ENCODE measurements around the gene AFF3. TPM values are rescaled to one million over a fixed set of nuclear protein-coding genes. Genes with fewer than 3 reads are reported as not detected.

The AFF3 gene, protein sequence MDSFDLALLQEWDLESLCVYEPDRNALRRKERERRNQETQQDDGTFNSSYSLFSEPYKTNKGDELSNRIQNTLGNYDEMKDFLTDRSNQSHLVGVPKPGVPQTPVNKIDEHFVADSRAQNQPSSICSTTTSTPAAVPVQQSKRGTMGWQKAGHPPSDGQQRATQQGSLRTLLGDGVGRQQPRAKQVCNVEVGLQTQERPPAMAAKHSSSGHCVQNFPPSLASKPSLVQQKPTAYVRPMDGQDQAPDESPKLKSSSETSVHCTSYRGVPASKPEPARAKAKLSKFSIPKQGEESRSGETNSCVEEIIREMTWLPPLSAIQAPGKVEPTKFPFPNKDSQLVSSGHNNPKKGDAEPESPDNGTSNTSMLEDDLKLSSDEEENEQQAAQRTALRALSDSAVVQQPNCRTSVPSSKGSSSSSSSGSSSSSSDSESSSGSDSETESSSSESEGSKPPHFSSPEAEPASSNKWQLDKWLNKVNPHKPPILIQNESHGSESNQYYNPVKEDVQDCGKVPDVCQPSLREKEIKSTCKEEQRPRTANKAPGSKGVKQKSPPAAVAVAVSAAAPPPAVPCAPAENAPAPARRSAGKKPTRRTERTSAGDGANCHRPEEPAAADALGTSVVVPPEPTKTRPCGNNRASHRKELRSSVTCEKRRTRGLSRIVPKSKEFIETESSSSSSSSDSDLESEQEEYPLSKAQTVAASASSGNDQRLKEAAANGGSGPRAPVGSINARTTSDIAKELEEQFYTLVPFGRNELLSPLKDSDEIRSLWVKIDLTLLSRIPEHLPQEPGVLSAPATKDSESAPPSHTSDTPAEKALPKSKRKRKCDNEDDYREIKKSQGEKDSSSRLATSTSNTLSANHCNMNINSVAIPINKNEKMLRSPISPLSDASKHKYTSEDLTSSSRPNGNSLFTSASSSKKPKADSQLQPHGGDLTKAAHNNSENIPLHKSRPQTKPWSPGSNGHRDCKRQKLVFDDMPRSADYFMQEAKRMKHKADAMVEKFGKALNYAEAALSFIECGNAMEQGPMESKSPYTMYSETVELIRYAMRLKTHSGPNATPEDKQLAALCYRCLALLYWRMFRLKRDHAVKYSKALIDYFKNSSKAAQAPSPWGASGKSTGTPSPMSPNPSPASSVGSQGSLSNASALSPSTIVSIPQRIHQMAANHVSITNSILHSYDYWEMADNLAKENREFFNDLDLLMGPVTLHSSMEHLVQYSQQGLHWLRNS (N-terminal part only)
- total RNA-seq = 5.7 and 5.9 TPM in 2 replicates

DNA sequence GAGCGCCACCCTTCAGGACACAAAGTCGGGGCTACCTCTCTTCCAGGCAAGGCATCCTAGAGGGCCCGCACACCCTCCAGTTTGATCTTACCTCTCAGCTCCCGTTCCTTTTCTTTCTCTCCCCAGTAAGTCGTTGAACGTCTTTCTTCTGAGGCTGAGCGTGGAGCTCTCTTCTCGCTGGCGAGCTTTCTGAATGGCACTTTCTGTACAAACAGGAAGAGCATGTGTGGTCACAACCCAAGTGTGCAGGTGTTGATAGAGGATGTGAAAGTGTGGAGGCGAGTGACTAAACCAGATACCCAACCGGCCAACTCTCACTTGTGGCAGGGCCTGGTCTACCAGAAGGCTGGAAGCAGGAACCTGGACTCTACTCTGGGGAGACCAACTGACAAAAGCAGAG is at the start of gene AFF3:
TSS of gene AFF3 (minus strand) at position 198 of the 400 bp plus-strand sequence. CDS start 38,136 bp downstream, outside the sequence.
- intact Hi-C loops (cut with micrococcal nuclease) = loop anchor here (5.0 kb wide), 2 partner anchors 35 to 150 kb away; no protein-coding TSS in a partner anchor
- Mint-ChIP-seq H3K4me1 (peaks cover 40% of the 10 kb centered on the region), H3K4me3 (peak within 1 kb of the TSS; percentile 88), H3K9me3 (peaks cover 19% of the 10 kb centered on the region), H3K36me3 (ENCODE audit: low read depth) (peaks cover 2% of the 10 kb centered on the region), H3K27me3 (peaks cover 28% of the 10 kb centered on the region), H3K27ac (peak within 1 kb of the TSS; percentile 83)
- DNase-seq = peak; percentile 86

DNA sequence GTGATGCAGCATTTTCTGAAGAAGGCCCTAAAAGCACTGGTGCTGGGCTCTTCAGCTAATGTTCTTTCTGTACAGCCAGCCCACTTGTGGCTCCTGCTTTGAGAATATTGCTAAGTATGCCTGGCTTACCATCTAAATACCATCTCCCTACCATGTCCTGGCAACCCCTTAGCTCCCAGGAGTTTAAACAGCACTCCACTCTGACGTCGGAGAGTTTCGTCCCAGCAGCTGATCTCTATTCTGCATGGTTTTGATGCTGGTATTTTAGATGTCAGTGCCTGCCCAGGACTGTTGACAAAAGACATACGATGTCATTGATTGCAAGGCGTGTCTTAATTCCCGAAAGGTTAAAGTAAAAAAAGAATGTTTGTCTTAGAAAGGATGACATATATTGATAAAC is 47.0 kb upstream of the AFF3 start:
- Mint-ChIP-seq H3K4me1 (no peaks in the 10 kb centered on the region), H3K27ac (no peak overlapping the region), H3K36me3 (ENCODE audit: low read depth) (no peaks in the 10 kb centered on the region), H3K27me3 (peaks cover 5% of the 10 kb centered on the region), H3K9me3 (no peaks in the 10 kb centered on the region), H3K4me3 (no peak overlapping the region)
- intact Hi-C loops (cut with micrococcal nuclease) = no loop called here
- DNase-seq = no peak

DNA sequence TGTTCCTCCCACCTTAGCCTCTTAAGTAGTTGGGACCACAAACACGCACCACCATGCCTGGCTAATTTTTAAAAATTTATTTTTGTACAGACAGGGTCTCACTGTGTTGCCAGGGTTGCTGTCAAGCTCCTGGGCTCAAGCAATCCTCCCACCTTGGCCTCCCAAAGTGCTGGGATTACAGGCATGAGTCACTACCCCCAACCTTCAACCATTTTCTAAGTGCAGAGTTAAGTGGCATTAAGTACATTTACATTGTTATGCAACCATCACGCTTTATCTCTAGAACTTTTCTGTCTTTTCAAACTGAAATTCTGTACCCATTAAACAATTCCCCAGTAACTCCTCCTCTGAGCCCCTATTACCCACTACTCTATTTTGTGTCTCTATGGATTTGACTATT is 45.9 kb upstream of the AFF3 start:
- no peaks in the 10 kb centered on the region for H3K36me3 Mint-ChIP-seq (ENCODE audit: low read depth)
- intact Hi-C loops (cut with micrococcal nuclease) = no loop called here

DNA sequence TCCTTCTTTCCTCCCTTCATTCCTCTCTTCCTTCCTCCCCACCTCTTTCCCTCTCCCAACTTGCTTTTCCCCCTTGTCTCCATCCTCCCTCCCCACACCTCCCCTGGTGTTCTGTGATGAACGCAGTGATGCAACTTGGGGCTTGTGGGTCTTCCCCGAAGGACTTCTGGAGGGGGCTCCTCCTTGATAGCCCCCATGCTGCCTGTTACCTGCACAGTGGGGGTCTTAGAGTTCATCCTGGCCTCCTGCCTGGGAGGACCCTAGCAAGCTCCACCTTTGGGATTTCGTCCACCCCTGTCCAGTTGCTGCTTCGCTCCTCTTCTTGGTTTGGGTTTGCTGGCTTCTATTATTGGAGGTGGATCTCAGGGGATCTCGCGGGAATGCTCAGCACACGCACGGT is 43.7 kb upstream of the AFF3 start:
- Mint-ChIP-seq H3K4me1 (no peaks in the 10 kb centered on the region), H3K27me3 (peaks cover 1% of the 10 kb centered on the region), H3K4me3 (no peak overlapping the region), H3K9me3 (no peaks in the 10 kb centered on the region), H3K27ac (no peak overlapping the region), H3K36me3 (ENCODE audit: low read depth) (no peaks in the 10 kb centered on the region)
- intact Hi-C loops (cut with micrococcal nuclease) = no loop called here
- no peak for DNase-seq

More for the DNA sequence above, 45.9 kb upstream of the AFF3 start:
- Mint-ChIP-seq H3K4me1 (no peaks in the 10 kb centered on the region), H3K9me3 (no peaks in the 10 kb centered on the region), H3K27me3 (peaks cover 4% of the 10 kb centered on the region), H3K4me3 (no peak overlapping the region), H3K27ac (no peak overlapping the region)
- DNase-seq = no peak

DNA sequence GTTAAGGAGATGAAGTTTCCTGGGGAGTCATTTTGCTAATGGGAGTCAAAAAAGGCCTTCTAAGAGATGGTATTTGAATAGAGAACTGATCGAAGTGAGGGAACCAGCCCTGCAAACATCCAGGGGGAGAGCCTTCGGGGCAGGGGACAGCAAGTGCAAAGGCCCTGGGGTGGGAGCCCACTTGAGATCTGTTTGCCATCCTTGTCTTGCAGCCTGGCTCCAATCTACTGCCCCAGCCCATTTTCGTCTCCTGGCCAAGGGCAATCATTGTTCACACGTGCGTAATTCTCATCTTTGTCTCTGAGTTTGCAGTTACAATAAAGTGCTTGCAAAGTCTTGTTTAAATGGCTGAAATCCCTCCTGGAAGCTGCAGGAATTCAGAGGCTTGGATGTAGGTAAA is 43.1 kb upstream of the AFF3 start:
- intact Hi-C loops (cut with micrococcal nuclease) = no loop called here
- no peak overlapping the region for H3K4me3 Mint-ChIP-seq
- H3K27me3 Mint-ChIP-seq = peaks cover 1% of the 10 kb centered on the region
- no peak overlapping the region for H3K27ac Mint-ChIP-seq
- no peaks in the 10 kb centered on the region for H3K9me3 Mint-ChIP-seq
- no peaks in the 10 kb centered on the region for H3K4me1 Mint-ChIP-seq
- no peak for DNase-seq
- H3K36me3 Mint-ChIP-seq (ENCODE audit: low read depth) = no peaks in the 10 kb centered on the region

DNA sequence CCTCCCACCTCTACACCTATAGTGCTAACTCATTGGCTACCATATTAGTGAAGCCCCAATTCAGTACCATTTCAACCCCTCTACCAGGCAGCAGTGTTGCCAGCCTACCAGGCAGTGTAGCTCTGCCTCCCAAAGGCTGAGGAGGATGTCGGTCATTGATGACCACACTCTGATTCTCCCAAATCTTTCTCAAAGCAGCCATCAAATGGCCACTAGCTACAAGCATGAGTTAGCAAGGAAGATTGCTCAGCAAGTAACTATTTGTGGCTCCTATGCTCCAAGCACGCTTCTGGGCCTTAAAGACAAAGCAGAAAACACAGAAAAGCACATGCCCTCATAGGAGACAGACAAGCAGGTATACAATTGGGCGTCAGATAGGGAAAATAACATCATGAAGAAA is 42.7 kb upstream of the AFF3 start:
- intact Hi-C loops (cut with micrococcal nuclease) = no loop called here
- H3K4me3 Mint-ChIP-seq = no peak overlapping the region
- peaks cover 1% of the 10 kb centered on the region for H3K27me3 Mint-ChIP-seq
- no peak for DNase-seq
- no peak overlapping the region for H3K27ac Mint-ChIP-seq
- no peaks in the 10 kb centered on the region for H3K36me3 Mint-ChIP-seq (ENCODE audit: low read depth)
- no peaks in the 10 kb centered on the region for H3K9me3 Mint-ChIP-seq
- no peaks in the 10 kb centered on the region for H3K4me1 Mint-ChIP-seq

DNA sequence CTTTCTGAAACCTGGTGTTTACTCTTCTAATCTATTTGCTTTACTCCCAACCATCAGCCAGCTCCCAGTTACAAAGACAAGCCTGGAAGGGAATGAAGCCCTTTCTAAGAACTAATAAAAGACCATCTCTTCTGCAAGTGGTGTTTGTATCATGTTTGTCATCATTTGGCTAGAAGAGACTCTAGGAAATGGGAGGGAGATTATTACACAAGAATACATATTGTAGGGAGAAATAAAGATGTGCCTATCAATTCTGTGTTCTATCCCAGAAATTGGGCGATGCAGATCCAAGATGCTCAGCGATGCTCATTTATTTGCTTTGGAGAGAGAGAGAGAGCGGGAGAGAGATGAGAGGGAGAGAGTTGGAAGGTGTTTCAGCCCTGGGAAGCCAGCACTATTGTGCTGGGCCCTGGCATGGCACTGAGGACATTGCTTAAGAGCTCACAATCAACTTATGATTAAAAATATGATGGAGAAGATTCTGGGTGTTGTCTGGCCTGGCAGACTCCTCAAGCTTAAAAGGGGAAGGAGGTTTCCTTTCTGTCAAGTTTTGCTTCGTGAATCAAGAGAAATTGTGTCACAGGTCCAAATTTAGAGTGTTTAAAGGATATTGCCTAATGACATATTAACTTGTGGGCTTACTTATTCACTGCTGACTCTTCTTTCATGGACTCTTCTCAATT is 41.8 kb upstream of the AFF3 start:
- DNase-seq = no peak
- Mint-ChIP-seq H3K4me1 (no peaks in the 10 kb centered on the region), H3K27me3 (peaks cover 1% of the 10 kb centered on the region), H3K9me3 (no peaks in the 10 kb centered on the region), H3K36me3 (ENCODE audit: low read depth) (no peaks in the 10 kb centered on the region), H3K4me3 (no peak overlapping the region), H3K27ac (no peak overlapping the region)
- intact Hi-C loops (cut with micrococcal nuclease) = no loop called here

DNA sequence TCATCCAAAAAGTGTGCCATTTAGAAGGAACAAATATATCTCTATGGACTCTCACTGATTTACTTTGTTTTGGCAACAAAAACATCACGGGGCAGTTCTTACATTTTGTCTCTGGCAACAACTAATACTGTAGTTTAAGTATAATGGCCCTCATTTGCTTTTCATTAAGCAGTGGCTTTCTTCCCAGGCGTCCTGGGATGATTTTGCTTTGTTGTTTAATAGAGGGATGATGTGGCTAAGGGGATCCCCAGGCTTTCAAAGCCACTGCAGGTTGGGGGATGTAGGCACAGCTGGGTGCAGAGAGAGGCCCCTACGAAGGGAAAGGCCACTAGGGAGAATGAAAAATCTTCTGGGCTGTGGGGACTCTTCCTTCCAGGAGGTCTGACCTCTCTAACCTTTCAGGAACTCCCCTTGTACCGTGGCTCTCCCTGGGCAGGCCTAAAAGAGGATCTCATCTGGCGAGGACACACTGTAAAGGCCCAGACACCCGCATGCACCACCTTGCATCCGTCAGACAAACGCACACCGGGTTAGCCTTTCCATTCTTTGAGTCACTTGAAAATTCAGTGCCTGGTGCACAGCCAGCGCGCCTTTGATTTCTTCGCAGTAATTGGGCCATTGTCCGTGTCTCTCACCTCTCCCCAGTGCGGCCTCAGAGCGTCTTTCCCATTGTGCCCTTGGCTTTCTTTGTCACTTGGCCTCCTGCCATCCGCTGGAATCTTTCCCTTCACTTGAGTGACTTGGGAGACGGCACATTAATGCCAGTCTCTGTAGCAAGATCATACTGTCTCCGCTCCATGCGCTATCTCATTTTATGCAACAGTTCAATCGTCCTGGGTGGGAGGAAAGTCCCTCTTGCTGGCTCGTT is 40.3 kb upstream of the AFF3 start:
- H3K36me3 Mint-ChIP-seq (ENCODE audit: low read depth) = no peaks in the 10 kb centered on the region
- intact Hi-C loops (cut with micrococcal nuclease) = no loop called here
- DNase-seq = no peak
- H3K4me3 Mint-ChIP-seq = no peak overlapping the region
- H3K9me3 Mint-ChIP-seq = no peaks in the 10 kb centered on the region
- H3K27ac Mint-ChIP-seq = no peak overlapping the region
- peaks cover 1% of the 10 kb centered on the region for H3K27me3 Mint-ChIP-seq
- no peaks in the 10 kb centered on the region for H3K4me1 Mint-ChIP-seq

DNA sequence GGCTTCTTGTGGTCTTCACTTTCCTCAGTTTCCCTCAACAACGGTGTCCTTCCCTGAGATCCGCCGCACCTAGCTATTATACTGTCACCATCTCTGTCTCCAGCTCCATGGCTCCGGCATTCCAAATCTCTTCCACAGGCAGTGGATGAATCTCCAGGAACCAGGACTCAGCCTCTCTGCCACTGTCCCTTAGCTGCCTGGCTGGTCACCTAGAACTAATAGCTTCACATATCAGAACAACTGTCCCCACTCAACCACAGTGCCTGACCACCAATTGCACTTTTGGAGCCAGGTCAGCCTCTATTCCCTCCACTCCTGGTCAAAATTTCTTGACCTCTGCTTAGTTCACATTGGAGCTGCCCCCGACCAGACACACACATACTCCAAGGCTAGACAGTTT is 38.1 kb upstream of the AFF3 start:
- no peaks in the 10 kb centered on the region for H3K9me3 Mint-ChIP-seq
- no peaks in the 10 kb centered on the region for H3K36me3 Mint-ChIP-seq (ENCODE audit: low read depth)
- DNase-seq = no peak
- H3K4me1 Mint-ChIP-seq = no peaks in the 10 kb centered on the region
- H3K27me3 Mint-ChIP-seq = peaks cover 1% of the 10 kb centered on the region
- intact Hi-C loops (cut with micrococcal nuclease) = no loop called here
- no peak overlapping the region for H3K27ac Mint-ChIP-seq
- no peak overlapping the region for H3K4me3 Mint-ChIP-seq

DNA sequence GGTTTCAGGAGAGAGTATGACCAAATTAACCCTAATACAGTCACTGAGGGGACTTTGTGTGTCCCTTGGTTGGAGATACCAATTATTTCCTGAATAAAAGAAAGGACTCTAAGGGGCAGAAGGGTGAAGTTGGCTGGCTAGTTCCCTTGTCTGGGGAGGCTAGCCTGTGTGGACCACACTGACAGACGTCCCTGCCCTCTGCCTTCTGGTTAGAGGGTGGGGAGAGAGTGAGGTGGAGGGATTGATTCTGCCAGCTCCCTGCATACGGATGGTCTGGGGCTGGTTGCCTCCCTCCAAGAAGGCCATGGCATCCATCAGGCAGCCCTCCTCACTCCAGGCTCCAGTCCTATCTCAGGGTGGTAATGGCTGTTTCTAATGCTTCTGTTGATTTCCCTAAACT is 37.4 kb upstream of the AFF3 start:
- Mint-ChIP-seq H3K4me1 (no peaks in the 10 kb centered on the region), H3K9me3 (no peaks in the 10 kb centered on the region), H3K27ac (no peak overlapping the region), H3K27me3 (no peaks in the 10 kb centered on the region), H3K36me3 (ENCODE audit: low read depth) (no peaks in the 10 kb centered on the region), H3K4me3 (no peak overlapping the region)
- intact Hi-C loops (cut with micrococcal nuclease) = no loop called here
- DNase-seq = no peak

DNA sequence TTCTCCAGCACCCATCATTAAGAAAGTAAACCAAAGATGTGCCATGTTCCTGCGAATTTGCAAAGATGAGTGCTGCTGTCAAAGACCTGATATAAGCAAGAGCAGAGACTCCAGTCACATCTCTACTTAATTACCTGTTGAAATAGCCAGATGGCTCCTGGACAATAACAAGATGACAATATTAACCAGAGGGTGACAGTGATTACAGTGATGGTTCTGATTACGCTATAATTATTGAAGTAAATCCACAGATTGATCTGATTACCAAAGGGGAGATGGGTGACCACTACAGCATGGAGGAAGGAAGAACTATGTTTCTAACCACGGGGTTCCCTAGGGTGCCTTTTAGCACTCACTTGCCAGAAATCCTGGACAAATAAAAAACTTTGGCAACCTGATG is 36.5 kb upstream of the AFF3 start:
- Mint-ChIP-seq H3K27me3 (peaks cover under 1% of the 10 kb centered on the region), H3K27ac (no peak overlapping the region), H3K9me3 (no peaks in the 10 kb centered on the region), H3K4me3 (no peak overlapping the region), H3K36me3 (ENCODE audit: low read depth) (no peaks in the 10 kb centered on the region), H3K4me1 (no peaks in the 10 kb centered on the region)
- no peak for DNase-seq
- intact Hi-C loops (cut with micrococcal nuclease) = no loop called here

DNA sequence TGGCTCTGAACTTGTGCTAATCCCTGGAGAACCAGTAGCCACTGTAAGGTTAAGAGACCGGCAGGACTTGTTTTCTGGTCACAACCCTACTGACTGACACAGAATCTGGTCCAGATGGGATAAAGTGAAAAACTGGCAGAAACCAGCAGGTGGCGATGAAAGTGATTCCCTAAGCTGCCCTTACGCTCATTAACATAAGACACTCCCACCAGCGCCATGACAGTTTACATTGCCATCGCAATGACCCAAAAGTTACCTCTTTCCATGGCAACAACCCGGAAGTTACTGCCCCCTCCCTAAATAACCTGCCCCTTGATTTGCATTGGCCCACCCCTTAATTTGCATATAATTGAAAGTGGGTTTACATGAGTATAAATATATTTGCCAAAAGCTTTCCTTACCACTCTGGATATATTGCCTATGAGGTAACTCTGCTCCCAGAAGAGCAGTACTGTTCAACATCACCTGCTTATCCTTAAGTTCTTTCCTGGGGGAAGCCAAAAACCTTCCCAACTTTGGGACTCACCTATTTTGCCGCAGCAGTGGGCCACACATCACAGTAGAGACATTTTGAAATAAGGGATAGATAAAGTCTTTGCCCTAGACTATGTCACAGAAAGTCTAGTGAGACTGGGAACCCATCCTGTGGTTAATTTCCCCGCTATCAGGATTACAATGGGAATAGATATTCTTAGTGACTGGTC is 35.8 kb upstream of the AFF3 start:
- intact Hi-C loops (cut with micrococcal nuclease) = no loop called here
- H3K4me3 Mint-ChIP-seq = no peak overlapping the region
- H3K4me1 Mint-ChIP-seq = no peaks in the 10 kb centered on the region
- no peaks in the 10 kb centered on the region for H3K9me3 Mint-ChIP-seq
- no peak overlapping the region for H3K27ac Mint-ChIP-seq
- H3K27me3 Mint-ChIP-seq = peaks cover 2% of the 10 kb centered on the region
- H3K36me3 Mint-ChIP-seq (ENCODE audit: low read depth) = no peaks in the 10 kb centered on the region
- peak; percentile 62 for DNase-seq
